ENCODE results near the gene TPPP.
"Not testable (repeated sequence)": the region's sequence is repeated elsewhere in the genome, so short reads cannot be mapped to it uniquely, and the experiment has no call there.

TPPP gene

GRCh38 chr5:693271-694041, at the start of gene TPPP:
TPPP (minus strand) TSS chr5:693352; CDS start chr5:678060, 15,292 bp downstream.
- not testable (repeated sequence) for DNase-seq (ENCODE audit: low read depth, low spot score)

- DNase-seq (ENCODE audit: low read depth, low spot score), result not testable (repeated sequence)
Observed at GRCh38 chr5:742276-742675, 49.1 kb upstream of the TPPP start.

GRCh38 chr5:734145-734544, 41.0 kb upstream of the TPPP start:
- DNase-seq (ENCODE audit: low read depth, low spot score), result not testable (repeated sequence)

- not testable (repeated sequence) for DNase-seq (ENCODE audit: low read depth, low spot score)
Observed at GRCh38 chr5:732754-733454, 39.8 kb upstream of the TPPP start.

GRCh38 chr5:729225-729624, 36.1 kb upstream of the TPPP start:
- not testable (repeated sequence) for DNase-seq (ENCODE audit: low read depth, low spot score)

- not testable (repeated sequence) for DNase-seq (ENCODE audit: low read depth, low spot score)
Observed at GRCh38 chr5:727087-727486, 33.9 kb upstream of the TPPP start.

GRCh38 chr5:723865-724264, 30.7 kb upstream of the TPPP start:
- DNase-seq (ENCODE audit: low read depth, low spot score), result not testable (repeated sequence)

- DNase-seq (ENCODE audit: low read depth, low spot score), result not testable (repeated sequence)
Observed at GRCh38 chr5:723309-723708, 30.2 kb upstream of the TPPP start.

GRCh38 chr5:719379-719778, 26.2 kb upstream of the TPPP start:
- DNase-seq (ENCODE audit: low read depth, low spot score), result not testable (repeated sequence)

GRCh38 chr5:717143-717542, 24.0 kb upstream of the TPPP start:
- no peak for DNase-seq (ENCODE audit: low read depth, low spot score)

GRCh38 chr5:716740-717139, 23.6 kb upstream of the TPPP start:
- DNase-seq (ENCODE audit: low read depth, low spot score), result not testable (repeated sequence)

- DNase-seq (ENCODE audit: low read depth, low spot score), result not testable (repeated sequence)
Observed at GRCh38 chr5:715636-716035, 22.5 kb upstream of the TPPP start.

- DNase-seq (ENCODE audit: low read depth, low spot score), result not testable (repeated sequence)
Observed at GRCh38 chr5:714215-715118, 21.3 kb upstream of the TPPP start.

GRCh38 chr5:713686-714085, 20.5 kb upstream of the TPPP start:
- DNase-seq (ENCODE audit: low read depth, low spot score), result not testable (repeated sequence)

- DNase-seq (ENCODE audit: low read depth, low spot score), result not testable (repeated sequence)
Observed at GRCh38 chr5:708848-709517, 15.8 kb upstream of the TPPP start.

- not testable (repeated sequence) for DNase-seq (ENCODE audit: low read depth, low spot score)
Observed at GRCh38 chr5:708374-708773, 15.2 kb upstream of the TPPP start.

- not testable (repeated sequence) for DNase-seq (ENCODE audit: low read depth, low spot score)
Observed at GRCh38 chr5:706127-706526, 13.0 kb upstream of the TPPP start.

GRCh38 chr5:696753-697702, 3.9 kb upstream of the TPPP start:
- DNase-seq (ENCODE audit: low read depth, low spot score), result not testable (repeated sequence)

GRCh38 chr5:696191-696590, 3.0 kb upstream of the TPPP start:
- DNase-seq (ENCODE audit: low read depth, low spot score), result not testable (repeated sequence)

- DNase-seq (ENCODE audit: low read depth, low spot score), result not testable (repeated sequence)
Observed at GRCh38 chr5:695475-695874, 2.3 kb upstream of the TPPP start.

Data from smooth muscle cell of the brain vasculature (primary cell).